Measurements from ENCODE around the gene PPT1. TPM values are rescaled to one million over a fixed set of nuclear protein-coding genes. Genes with fewer than 3 reads are reported as not detected.

The PPT1 gene
- total and polyA plus RNA-seq, 2 of the 13 experiments (the other 11 are each of a cell fraction or from before 2014, with no cell fraction given) = 129 TPM

- TF ChIP-seq AHDC1 (CRISPR knock-in tag; IDR thresholded peaks at IDR 0.05; ENCODE audit: borderline replicate concordance) (no peak), KDM1A (CRISPR knock-in tag; IDR thresholded peaks at IDR 0.05) (no peak), FUBP1 (CRISPR knock-in tag; IDR thresholded peaks at IDR 0.05; ENCODE audit: borderline replicate concordance) (no peak), HOXA7 (CRISPR knock-in tag; IDR thresholded peaks at IDR 0.05) (no peak), ZNF333 (CRISPR knock-in tag; IDR thresholded peaks at IDR 0.05; ENCODE audit: borderline replicate concordance) (no peak), SRF (IDR thresholded peaks at IDR 0.05; ENCODE audit: low read depth, low read length) (peak; percentile 96), ZNF772 (CRISPR knock-in tag; IDR thresholded peaks at IDR 0.05) (peak; percentile 63; the same call in 1 of the 2 replicates), IKZF1 (IDR thresholded peaks at IDR 0.05) (no peak), MEIS1 (CRISPR knock-in tag; IDR thresholded peaks at IDR 0.05; ENCODE audit: borderline replicate concordance) (no peak), FOXK1 (CRISPR knock-in tag; IDR thresholded peaks at IDR 0.05; ENCODE audit: borderline replicate concordance, low read depth) (no peak; the same call in 1 of the 2 replicates), PAX8 (CRISPR knock-in tag; IDR thresholded peaks at IDR 0.05; ENCODE audit: borderline replicate concordance) (no peak), EHMT2 (IDR thresholded peaks at IDR 0.05; ENCODE audit: borderline replicate concordance, low read depth, low read length) (no peak), ZNF556 (CRISPR knock-in tag; IDR thresholded peaks at IDR 0.05; ENCODE audit: borderline replicate concordance) (no peak; the same call in 1 of the 2 replicates), NFYC (CRISPR knock-in tag; IDR thresholded peaks at IDR 0.05) (no peak), MAFG (CRISPR knock-in tag; IDR thresholded peaks at IDR 0.05) (no peak), ZSCAN31 (CRISPR knock-in tag; IDR thresholded peaks at IDR 0.05; ENCODE audit: low read depth) (0 out of 2 replicates have a peak, but pooled peaks have one; percentile 17)
- TF ChIP-seq, protein P1, sequence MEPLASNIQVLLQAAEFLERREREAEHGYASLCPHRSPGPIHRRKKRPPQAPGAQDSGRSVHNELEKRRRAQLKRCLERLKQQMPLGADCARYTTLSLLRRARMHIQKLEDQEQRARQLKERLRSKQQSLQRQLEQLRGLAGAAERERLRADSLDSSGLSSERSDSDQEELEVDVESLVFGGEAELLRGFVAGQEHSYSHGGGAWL (CRISPR knock-in tag; IDR thresholded peaks at IDR 0.05) = peak; percentile 62; the same call in 1 of the 2 replicates
- TF ChIP-seq, protein P2, sequence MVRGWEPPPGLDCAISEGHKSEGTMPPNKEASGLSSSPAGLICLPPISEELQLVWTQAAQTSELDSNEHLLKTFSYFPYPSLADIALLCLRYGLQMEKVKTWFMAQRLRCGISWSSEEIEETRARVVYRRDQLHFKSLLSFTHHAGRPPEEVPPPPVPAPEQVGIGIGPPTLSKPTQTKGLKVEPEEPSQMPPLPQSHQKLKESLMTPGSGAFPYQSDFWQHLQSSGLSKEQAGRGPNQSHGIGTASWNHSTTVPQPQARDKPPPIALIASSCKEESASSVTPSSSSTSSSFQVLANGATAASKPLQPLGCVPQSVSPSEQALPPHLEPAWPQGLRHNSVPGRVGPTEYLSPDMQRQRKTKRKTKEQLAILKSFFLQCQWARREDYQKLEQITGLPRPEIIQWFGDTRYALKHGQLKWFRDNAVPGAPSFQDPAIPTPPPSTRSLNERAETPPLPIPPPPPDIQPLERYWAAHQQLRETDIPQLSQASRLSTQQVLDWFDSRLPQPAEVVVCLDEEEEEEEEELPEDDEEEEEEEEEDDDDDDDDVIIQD (CRISPR knock-in tag; IDR thresholded peaks at IDR 0.05; ENCODE audit: low read depth) = no peak
- TF ChIP-seq, protein P3, sequence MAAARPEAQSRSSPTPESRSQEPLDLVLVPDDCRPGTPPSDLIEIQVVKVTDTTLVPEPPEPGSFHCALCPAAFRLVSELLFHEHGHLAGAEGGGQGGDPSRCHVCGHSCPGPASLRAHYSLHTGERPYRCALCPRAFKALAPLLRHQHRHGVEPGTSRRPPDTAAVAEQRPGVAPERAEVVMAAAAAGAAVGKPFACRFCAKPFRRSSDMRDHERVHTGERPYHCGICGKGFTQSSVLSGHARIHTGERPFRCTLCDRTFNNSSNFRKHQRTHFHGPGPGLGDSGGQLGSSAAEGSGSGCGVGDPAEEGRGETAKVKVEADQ (CRISPR knock-in tag; IDR thresholded peaks at IDR 0.05; ENCODE audit: borderline replicate concordance) = no peak
These were observed 57.1 kb downstream of the PPT1 start (continued) for GRCh38 chr1:40039757-40040510.
